ENCODE data around the gene REXO2.

- no peak for TF ChIP-seq CTCF (IDR thresholded peaks at IDR 0.05; ENCODE audit: borderline replicate concordance, extremely low read depth, low read length, poor library complexity, severe bottlenecking)
- TF ChIP-seq EZH2 (IDR thresholded peaks at IDR 0.05; ENCODE audit: borderline replicate concordance, low read depth, low read length, severe bottlenecking) = no peak
Measured at GRCh38 chr11:114499756-114500155, 60.5 kb downstream of the REXO2 start.
